ENCODE data around the gene MED12L.

GRCh38 chr3:151206201-151206600 lies 120.7 kb downstream of the MED12L start:
- TF ChIP-seq EZH2 (IDR thresholded peaks at IDR 0.05): no peak
- TF ChIP-seq POLR2AphosphoS5 (IDR thresholded peaks at IDR 0.05; ENCODE audit: borderline replicate concordance, low read depth, low read length): no peak

Measured in SK-N-MC (cell line).